Transverse colon (tissue), 4 donors: Measurements from ENCODE around the gene DMD. TPM values are rescaled to one million over a fixed set of nuclear protein-coding genes. Genes with fewer than 3 reads are reported as not detected.

ENCODE experiments used
- DNase-seq: peaks from one replicate; pipeline ENCODE4 v3.0.0-alpha.2; 2019
- H3K27ac ChIP-seq, 4 donors: fragments of 200-600 bp; sonication (generic); 2 replicates each; pipeline ENCODE4 v1.5.1; 2016 to 2018; ENCODE audit warnings: inconsistent platforms in 4 of 4
- H3K27me3 ChIP-seq: fragments of 200-600 bp; sonication (generic); 2 replicates; pipeline ENCODE4 v1.5.1; 2017; ENCODE audit warnings: inconsistent platforms
- H3K36me3 ChIP-seq, 4 donors: fragments of 200-600 bp; sonication (generic); 2 replicates each; pipeline ENCODE4 v1.5.1; 2017 to 2019; ENCODE audit warnings: inconsistent platforms in 4 of 4
- H3K4me1 ChIP-seq, 4 donors: fragments of 200-600 bp; sonication (generic); 2 replicates each; pipeline ENCODE4 v1.5.1; 2017 to 2020; ENCODE audit warnings: inconsistent platforms in 4 of 4
- H3K4me3 ChIP-seq, 4 donors: fragments of 200-600 bp; sonication (generic); 1 replicate in 1 of 4; 2 replicates in 3 of 4; pipeline versions ENCODE4 v1.5.1 to v1.6.1; 2017 to 2019; ENCODE audit warnings: inconsistent platforms in 4 of 4
- H3K9me3 ChIP-seq, 2 donors: fragments of 200-600 bp; sonication (generic); 2 replicates each; pipeline ENCODE4 v1.5.1; 2017 to 2019; ENCODE audit warnings: inconsistent platforms in 2 of 2
- EP300 ChIP-seq: sonication (generic); formaldehyde crosslinking; IDR thresholded peaks from one replicate; pipeline ENCODE4 v1.6.1; 2017; ENCODE audit warnings: antibody characterized with exemption, low read depth
- POLR2A ChIP-seq: fragments of 450-650 bp; IDR thresholded peaks from one replicate; pipeline ENCODE4 v1.6.1; 2016; ENCODE audit warnings: antibody characterized with exemption, mild to moderate bottlenecking, moderate library complexity
- POLR2AphosphoS5 ChIP-seq, 3 donors: sonication (generic); formaldehyde crosslinking; IDR thresholded peaks; one replicate each; pipeline ENCODE4 v1.6.1; 2016; ENCODE audit warnings: antibody characterized with exemption in 3 of 3
- WGBS, 2 donors: methylation state at CpG; one replicate each; pipeline ENCODE4 v1.1.5; 2018; ENCODE audit warnings: low coverage in 1 of 2; 5-methylcytosine and 5-hydroxymethylcytosine counted together
- in situ Hi-C, 4 donors: fragments of 200-750 bp; cut with MboI; loops; one replicate each; pipeline versions ENCODE4 v1.15.0 to v1.15.1; 2017; ENCODE audit warnings: low sequenced_read_pairs in 3 of 4, low pct_ligation_motif_present in 1 of 4, low pct_unique_long_range_greater_than_20kb in 1 of 4
- intact Hi-C: fragments of 100-400 bp; cut with DNase I; formaldehyde crosslinking; loops from one replicate; pipeline ENCODE4 v1.15.1; 2023; ENCODE audit warnings: low total_unique reads
- total RNA-seq, 4 donors: library from RNA; depleted of rRNA; stranded (reverse); fragments of >200 nt; gene quantifications; one replicate each; pipeline ENCODE4 v1.1.0, GENCODE V29; 2016
- TF ChIP-seq, protein P1 (sequence below), 5 experiments: fragments of 200-600 bp in 3 of 5; fragments of 450-650 bp in 2 of 5; sonication (generic) in 3 of 5; IDR thresholded peaks; 1 replicate in 2 of 5; 2 replicates in 3 of 5; pipeline ENCODE4 v1.5.1; 2016 to 2017; ENCODE audit warnings: antibody characterized with exemption in 5 of 5, inconsistent platforms in 3 of 5, mild to moderate bottlenecking in 2 of 5, moderate library complexity in 1 of 5

The DMD gene
- total RNA-seq, 4 donors from 2014 or later: 20.9 to 44.6 (median 32.5) TPM

DNA sequence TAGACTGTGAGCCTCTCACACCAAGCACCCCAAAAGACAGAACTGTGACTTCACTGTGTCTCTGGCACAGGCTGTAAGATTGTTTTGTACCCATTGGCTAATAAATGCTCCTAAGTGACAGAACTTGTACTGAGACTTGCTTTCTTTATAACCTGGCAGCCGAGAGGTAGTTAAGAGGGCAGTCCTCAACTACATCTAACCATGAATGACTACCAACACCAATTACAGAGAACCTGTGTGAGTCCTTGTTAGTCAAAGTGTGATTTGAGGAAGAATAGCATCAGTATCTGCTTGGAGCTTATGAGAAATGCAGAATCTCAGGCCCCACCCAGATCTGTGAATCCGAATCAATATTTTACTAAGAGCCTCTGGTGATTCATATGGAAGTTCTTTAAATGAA lies 1985.5 kb downstream of the DMD start:
- Histone ChIP-seq H3K9me3 (no peaks in the 10 kb centered on the region), H3K4me3 (no peak overlapping the region), H3K4me1 (no peaks in the 10 kb centered on the region), H3K27ac (no peak overlapping the region), H3K36me3 (no peaks in the 10 kb centered on the region), H3K27me3 (no peaks in the 10 kb centered on the region)
- in situ Hi-C loops: no loop called here
- 32% methylated on average over 2 of the region's 2 CpGs; no CpG with 5 or more reads in 1 of the 2 donors for WGBS, 2 donors
- intact Hi-C loops: no loop called here
- no peak for TF ChIP-seq POLR2AphosphoS5 (IDR thresholded peaks at IDR 0.05)
- TF ChIP-seq, protein P1, sequence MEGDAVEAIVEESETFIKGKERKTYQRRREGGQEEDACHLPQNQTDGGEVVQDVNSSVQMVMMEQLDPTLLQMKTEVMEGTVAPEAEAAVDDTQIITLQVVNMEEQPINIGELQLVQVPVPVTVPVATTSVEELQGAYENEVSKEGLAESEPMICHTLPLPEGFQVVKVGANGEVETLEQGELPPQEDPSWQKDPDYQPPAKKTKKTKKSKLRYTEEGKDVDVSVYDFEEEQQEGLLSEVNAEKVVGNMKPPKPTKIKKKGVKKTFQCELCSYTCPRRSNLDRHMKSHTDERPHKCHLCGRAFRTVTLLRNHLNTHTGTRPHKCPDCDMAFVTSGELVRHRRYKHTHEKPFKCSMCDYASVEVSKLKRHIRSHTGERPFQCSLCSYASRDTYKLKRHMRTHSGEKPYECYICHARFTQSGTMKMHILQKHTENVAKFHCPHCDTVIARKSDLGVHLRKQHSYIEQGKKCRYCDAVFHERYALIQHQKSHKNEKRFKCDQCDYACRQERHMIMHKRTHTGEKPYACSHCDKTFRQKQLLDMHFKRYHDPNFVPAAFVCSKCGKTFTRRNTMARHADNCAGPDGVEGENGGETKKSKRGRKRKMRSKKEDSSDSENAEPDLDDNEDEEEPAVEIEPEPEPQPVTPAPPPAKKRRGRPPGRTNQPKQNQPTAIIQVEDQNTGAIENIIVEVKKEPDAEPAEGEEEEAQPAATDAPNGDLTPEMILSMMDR (IDR thresholded peaks at IDR 0.05): no peak
- TF ChIP-seq POLR2A: no peak
- TF ChIP-seq EP300: no peak
- DNase-seq: no peak

DNA sequence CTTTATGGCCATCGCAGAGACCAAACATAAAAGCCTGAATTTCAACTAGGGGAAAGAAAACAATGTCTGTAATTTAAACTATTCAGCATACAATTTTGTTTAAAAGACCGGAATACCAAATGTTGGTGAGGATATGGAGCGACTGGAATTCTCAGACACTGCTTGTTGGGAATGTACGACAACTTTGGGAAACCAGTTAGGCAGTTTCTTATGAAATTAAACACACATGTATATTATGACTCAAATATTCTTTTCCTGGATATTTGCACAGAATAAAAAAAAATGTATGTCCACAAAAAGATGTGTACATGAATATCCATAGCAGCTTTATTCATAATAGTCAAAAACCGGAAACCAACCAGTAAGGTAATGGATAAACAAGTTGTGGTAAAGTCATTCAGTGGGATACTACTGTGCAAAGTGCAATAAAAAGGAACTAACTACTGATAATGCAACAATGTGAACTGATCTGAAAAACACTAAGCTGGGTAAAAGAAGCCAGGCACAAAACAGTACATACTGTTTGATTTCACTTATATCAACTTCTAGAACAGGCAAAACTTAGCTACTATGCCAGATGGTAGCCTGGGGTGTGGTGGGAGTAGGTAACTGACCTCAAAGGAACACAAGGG lies 1986.9 kb downstream of the DMD start:
- no peaks in the 10 kb centered on the region for H3K27me3 ChIP-seq
- intact Hi-C loops: loop anchor here (1.0 kb wide), 1 partner anchor 31 kb away; no protein-coding TSS in a partner anchor
- H3K9me3 ChIP-seq: no peaks in the 10 kb centered on the region
- DNase-seq: no peak
- H3K27ac ChIP-seq: no peak overlapping the region
- 68 to 77% methylated on average over 4 to 5 of the region's 5 CpGs for WGBS, 2 donors
- TF ChIP-seq POLR2A: no peak
- TF ChIP-seq POLR2AphosphoS5 (IDR thresholded peaks at IDR 0.05): no peak
- TF ChIP-seq, protein P1 (IDR thresholded peaks at IDR 0.05): no peak
- no peak for TF ChIP-seq EP300
- H3K4me1 ChIP-seq: no peaks in the 10 kb centered on the region
- in situ Hi-C loops: no loop called here
- H3K36me3 ChIP-seq: no peaks in the 10 kb centered on the region
- no peak overlapping the region for H3K4me3 ChIP-seq

DNA sequence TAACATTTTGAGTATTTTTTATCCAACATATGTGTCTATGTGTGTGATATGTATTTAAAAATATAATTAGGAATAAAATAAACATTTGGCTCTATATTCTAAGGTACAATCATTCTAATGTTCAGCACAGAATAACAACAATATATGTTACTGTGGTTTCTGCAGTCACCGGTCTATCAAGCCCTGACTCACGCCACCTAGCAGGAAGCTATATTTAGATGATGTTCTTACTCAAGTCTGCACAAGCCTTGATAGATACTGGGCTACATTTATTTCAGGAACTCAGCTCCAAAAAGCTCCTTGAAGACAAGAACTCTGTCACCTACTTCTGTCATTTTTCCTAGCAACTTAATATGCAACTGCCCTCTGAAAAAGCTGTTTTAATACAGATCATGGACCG lies 1987.5 kb downstream of the DMD start:
- in situ Hi-C loops: no loop called here
- WGBS, 2 donors: 40 to 70% methylated on average over 3 of the region's 3 CpGs
- no peaks in the 10 kb centered on the region for H3K9me3 ChIP-seq
- no peak for DNase-seq
- no peaks in the 10 kb centered on the region for H3K27me3 ChIP-seq
- intact Hi-C loops: loop anchor here (1.0 kb wide), 1 partner anchor 31 kb away; no protein-coding TSS in a partner anchor
- H3K4me1 ChIP-seq: no peaks in the 10 kb centered on the region
- H3K36me3 ChIP-seq: no peaks in the 10 kb centered on the region
- no peak overlapping the region for H3K4me3 ChIP-seq
- no peak for TF ChIP-seq POLR2A
- TF ChIP-seq POLR2AphosphoS5 (IDR thresholded peaks at IDR 0.05): no peak
- TF ChIP-seq, protein P1 (IDR thresholded peaks at IDR 0.05): no peak
- no peak for TF ChIP-seq EP300
- no peak overlapping the region for H3K27ac ChIP-seq

DNA sequence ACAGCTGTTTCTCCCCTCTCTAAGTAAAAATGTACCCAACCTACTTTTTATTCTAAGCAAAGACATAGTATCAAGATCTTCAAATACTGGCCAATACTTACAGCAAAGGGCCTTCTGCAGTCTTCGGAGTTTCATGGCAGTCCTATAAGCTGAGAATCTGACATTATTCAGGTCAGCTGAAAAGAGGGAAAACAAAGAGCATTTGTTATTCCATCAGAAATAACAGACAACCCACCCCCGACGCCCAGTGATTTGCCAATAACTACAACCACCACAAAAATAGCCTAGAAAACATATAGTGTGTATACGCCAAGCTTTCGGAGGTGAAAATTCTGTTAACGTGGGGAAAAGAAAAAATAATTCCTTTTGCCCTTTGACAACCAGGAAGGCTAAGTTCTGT lies 1988.4 kb downstream of the DMD start:
- Histone ChIP-seq H3K4me3 (no peak overlapping the region), H3K27ac (no peak overlapping the region), H3K4me1 (no peaks in the 10 kb centered on the region), H3K36me3 (no peaks in the 10 kb centered on the region), H3K27me3 (no peaks in the 10 kb centered on the region), H3K9me3 (no peaks in the 10 kb centered on the region)
- WGBS, 2 donors: 83 to 100% methylated on average over 3 to 6 of the region's 6 CpGs
- TF ChIP-seq, protein P1 (IDR thresholded peaks at IDR 0.05): no peak
- TF ChIP-seq POLR2A (no peak), EP300 (no peak)
- in situ Hi-C loops (no loop called here), intact Hi-C loops (no loop called here)
- DNase-seq: no peak
